ENCODE data around the gene KITLG.

Gene KITLG

DNA sequence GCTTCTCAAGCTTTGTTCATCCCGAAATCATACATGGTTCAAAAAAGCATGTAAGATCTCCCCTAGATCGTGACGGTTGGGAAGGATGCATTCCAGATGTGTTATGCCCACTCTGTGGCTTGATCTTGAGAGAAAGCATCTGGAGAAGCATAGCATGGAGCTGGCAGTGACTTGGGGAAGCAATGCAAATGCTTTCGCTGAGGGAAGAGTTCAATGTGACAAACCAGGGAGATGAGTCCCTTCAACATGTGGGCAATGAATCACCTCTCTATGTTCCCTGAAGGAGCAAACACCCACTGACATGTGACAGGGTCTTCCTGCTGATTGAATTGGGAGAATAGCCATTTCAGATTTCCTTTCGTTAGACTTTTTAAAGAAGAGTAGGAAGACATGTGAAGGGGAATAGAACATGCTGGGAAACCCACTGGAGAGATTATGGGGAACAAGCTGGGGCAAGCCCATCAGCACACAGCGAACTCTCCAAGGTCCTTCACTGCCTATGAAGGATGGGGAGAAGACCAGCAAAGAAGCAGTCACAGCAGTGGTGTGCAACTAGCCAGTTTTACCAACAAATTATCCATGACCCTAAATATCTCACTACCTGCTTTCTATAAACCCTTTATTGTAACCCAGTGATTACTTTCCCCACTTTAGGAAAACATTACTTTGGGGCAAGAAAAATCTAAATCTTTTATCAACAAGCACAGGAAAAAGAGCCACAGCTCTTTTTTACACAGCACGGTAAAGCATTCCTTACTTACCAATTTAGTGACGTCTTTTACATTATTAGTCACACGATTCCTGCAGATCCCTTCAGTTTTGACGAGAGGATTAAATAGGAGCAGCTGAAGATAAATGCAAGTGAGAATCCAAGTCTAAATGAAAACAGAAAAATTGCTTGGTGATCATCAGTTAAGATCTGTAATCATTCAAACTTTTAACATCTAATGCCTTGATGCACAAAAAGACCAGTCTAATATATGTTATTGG lies 35.0 kb downstream of the KITLG start:
- TF ChIP-seq, protein P1, sequence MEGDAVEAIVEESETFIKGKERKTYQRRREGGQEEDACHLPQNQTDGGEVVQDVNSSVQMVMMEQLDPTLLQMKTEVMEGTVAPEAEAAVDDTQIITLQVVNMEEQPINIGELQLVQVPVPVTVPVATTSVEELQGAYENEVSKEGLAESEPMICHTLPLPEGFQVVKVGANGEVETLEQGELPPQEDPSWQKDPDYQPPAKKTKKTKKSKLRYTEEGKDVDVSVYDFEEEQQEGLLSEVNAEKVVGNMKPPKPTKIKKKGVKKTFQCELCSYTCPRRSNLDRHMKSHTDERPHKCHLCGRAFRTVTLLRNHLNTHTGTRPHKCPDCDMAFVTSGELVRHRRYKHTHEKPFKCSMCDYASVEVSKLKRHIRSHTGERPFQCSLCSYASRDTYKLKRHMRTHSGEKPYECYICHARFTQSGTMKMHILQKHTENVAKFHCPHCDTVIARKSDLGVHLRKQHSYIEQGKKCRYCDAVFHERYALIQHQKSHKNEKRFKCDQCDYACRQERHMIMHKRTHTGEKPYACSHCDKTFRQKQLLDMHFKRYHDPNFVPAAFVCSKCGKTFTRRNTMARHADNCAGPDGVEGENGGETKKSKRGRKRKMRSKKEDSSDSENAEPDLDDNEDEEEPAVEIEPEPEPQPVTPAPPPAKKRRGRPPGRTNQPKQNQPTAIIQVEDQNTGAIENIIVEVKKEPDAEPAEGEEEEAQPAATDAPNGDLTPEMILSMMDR (conservative IDR thresholded peaks at IDR 0.05; ENCODE audit: low read depth, low read length) = no peak
- peak; percentile 48 for DNase-seq (ENCODE audit: low read depth)
- H3K4me3 ChIP-seq (ENCODE audit: low read length) = no peak overlapping the region

DNA sequence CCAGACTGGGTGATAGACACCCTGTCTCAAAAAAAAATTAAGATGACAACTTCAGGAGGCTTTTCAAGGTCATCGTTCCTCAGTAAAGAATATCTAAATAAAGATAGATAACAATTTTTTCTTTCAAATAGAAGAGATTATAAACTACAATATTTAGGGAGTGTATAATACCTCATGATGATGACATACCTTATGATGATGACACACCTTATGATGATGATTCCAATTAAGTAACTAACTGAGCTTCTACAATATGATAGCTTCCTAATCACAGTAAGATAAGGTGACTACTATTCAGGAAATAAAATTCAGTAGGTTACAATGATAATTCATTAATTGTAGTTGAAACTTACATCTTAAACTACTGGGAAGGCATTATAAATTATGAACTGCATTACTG lies 40.4 kb downstream of the KITLG start:
- DNase-seq (ENCODE audit: low read depth) = no peak
- TF ChIP-seq, protein P1 (conservative IDR thresholded peaks at IDR 0.05; ENCODE audit: low read depth, low read length) = no peak
- H3K4me3 ChIP-seq (ENCODE audit: low read length) = no peak overlapping the region

DNA sequence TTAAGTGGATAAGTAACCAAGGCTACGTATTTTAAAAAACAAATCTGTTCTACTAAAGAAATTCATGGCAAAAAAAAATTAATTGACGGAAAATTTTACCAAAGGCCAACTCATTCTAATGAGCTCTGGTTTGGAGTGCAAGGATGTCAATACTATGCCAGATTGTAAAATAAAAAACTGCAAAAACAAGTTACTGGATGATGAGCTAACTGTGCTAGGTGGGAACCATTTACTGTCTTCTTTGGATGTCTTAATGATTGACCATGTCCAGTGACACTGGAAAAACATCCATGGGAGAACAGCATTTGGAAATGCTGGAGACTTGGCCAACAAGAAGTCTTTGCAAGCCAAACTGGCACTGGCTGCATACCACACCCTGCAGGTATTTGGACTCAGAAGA lies 41.6 kb downstream of the KITLG start:
- H3K4me3 ChIP-seq (ENCODE audit: low read length) = no peak overlapping the region
- TF ChIP-seq, protein P1 (conservative IDR thresholded peaks at IDR 0.05; ENCODE audit: low read depth, low read length) = no peak
- no peak for DNase-seq (ENCODE audit: low read depth)

DNA sequence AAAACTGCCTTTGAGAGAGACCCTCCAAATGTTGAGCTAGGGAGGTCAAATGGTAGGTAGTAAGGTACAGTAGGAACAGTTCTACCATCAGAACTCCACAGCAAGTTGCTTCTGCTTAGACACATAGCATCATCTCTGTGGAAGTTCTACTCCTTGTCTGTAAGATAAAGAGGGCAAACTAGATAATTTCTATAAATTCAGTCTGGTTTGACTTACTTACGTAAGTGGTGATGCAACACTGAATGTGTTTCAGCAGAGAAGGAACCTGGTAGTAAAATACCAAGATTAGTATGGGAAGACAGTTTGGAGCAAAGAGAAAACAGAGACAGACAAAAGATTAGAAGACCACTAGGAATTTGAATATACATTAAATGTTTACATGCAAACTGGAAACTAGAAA lies 42.0 kb downstream of the KITLG start:
- TF ChIP-seq, protein P1 (conservative IDR thresholded peaks at IDR 0.05; ENCODE audit: low read depth, low read length) = no peak
- no peak for DNase-seq (ENCODE audit: low read depth)
- no peak overlapping the region for H3K4me3 ChIP-seq (ENCODE audit: low read length)

DNA sequence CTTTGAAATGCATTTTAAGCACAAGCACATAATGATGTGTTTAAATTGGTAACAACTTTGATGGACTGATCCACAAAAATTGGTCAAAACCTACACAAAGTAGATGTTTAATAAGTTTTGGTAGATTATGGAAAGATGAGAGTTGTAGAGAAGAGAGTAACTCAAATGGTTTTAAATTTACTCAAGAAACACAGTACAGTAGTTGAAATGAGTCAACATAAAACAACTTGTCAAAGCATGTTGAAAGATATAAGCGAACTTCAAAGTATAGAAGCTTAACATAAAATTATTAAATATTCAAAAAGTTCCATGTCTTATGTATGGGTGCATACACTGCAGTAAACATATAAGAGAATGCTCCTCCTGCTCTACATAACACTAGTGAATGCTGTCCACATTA lies 49.4 kb downstream of the KITLG start:
- TF ChIP-seq, protein P1 (conservative IDR thresholded peaks at IDR 0.05; ENCODE audit: low read depth, low read length) = no peak
- no peak overlapping the region for H3K4me3 ChIP-seq (ENCODE audit: low read length)
- DNase-seq (ENCODE audit: low read depth) = no peak

DNA sequence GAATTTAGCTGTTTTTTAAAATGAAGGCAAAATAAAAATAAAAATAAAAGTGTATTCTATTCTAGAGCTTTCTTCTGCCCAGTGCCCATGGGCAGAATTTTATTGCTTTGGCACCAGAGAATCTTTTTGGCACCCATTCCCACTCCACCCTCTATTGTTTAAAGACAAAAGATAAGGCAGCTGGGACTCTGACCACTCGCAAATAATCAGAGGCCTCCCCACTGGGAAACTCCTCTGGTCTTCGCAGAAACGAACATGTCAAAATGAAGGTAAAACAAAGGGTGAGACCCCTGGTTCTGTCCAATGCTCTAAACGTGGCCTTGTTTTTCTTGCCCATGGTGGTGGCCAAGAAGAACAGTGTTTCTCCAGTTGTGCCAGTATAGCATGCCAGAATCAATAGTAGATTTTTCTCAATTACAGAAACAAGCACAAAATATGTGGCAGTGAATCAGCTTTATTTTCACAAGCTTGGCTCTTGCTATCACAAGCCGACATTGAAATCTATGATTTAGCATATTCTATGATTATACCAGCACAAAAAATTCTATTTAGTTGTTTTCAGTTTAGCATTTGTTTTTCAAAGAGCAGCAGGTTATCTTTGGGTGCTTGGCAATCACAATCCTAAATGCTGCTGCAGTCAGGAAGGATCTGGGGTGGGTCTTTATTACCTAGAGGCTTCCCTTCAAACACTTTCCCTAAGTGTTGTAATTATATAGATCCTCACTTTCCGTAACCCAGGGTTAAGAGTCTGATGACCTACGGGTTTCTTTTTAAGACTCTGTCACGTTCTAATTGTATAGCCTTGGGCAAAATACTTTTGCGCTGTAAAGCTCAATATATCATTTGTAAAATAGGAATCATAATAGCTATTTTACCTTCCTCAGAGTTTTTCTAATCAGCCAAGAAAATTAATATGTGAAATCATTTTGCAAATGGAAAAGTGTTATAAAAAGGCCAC lies 50.5 kb downstream of the KITLG start:
- no peak overlapping the region for H3K4me3 ChIP-seq (ENCODE audit: low read length)
- DNase-seq (ENCODE audit: low read depth) = no peak
- TF ChIP-seq, protein P1 (conservative IDR thresholded peaks at IDR 0.05; ENCODE audit: low read depth, low read length) = no peak

All from retinal pigment epithelial cell (primary cell).